OCI-LY7 (cell line): ENCODE measurements around the gene COPS6.

Source experiments
- EZH2phosphoT487 ChIP-seq: fragments of 200-600 bp; sonication (generic); IDR thresholded peaks from 2 replicates; pipeline ENCODE4 v1.6.1; 2018; ENCODE audit warnings: low read depth, borderline replicate concordance, mild to moderate bottlenecking, mixed run types, antibody characterized with exemption, low read length, moderate library complexity, mixed read lengths
- TF ChIP-seq, protein P1 (sequence below): fragments of 200-600 bp; sonication (generic); conservative IDR thresholded peaks from 2 replicates; pipeline ENCODE4 v1.5.1; 2014; ENCODE audit warnings: mild to moderate bottlenecking, antibody characterized with exemption, low read length, moderate library complexity, mixed read lengths

DNA sequence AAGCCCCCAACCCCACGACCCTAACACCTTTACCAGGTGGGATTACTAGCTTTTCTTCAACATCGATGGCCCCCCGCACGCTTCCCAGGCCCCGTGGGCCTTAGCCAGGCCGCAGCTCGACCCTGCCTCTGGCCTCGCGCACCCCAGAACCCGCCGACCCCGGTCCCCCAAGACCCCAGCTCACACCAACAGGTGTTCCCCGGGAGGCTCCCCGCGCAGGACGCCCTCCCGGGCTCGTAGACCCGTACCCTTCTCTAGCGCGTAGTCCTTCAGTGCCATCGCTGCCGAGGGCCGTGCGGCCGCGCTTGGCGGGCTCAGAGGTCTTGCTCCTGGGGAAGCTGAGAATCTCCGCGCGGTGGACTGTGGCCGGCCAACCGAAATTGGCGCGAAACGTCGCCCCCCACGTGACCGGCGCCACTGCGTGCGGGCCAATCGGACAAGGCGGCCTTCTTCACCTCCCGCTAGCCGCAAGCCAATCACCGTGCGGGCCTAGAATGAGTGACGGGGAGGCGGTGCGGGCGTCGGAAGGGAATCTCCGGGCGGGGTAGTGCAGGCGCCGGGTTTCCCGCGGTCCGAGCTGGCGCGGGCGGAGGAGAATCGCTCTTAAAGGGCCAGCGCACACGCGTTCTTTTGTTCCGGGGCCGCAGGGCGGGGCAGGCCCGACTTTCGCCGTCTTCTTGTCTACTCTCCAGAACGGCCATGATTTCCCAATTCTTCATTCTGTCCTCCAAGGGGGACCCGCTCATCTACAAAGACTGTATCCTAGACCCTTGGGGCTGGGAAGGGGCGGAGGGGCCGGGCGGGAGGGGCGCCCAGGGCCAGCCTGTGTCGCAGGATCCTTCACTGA is 12.5 kb downstream of the COPS6 start, which contains the start of the genes AP4M1 and MCM7:
- TF ChIP-seq, protein P1, sequence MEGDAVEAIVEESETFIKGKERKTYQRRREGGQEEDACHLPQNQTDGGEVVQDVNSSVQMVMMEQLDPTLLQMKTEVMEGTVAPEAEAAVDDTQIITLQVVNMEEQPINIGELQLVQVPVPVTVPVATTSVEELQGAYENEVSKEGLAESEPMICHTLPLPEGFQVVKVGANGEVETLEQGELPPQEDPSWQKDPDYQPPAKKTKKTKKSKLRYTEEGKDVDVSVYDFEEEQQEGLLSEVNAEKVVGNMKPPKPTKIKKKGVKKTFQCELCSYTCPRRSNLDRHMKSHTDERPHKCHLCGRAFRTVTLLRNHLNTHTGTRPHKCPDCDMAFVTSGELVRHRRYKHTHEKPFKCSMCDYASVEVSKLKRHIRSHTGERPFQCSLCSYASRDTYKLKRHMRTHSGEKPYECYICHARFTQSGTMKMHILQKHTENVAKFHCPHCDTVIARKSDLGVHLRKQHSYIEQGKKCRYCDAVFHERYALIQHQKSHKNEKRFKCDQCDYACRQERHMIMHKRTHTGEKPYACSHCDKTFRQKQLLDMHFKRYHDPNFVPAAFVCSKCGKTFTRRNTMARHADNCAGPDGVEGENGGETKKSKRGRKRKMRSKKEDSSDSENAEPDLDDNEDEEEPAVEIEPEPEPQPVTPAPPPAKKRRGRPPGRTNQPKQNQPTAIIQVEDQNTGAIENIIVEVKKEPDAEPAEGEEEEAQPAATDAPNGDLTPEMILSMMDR: no peak
- TF ChIP-seq EZH2phosphoT487: no peak
